ENCODE measurements around the gene IRX6.

Gene IRX6

DNA sequence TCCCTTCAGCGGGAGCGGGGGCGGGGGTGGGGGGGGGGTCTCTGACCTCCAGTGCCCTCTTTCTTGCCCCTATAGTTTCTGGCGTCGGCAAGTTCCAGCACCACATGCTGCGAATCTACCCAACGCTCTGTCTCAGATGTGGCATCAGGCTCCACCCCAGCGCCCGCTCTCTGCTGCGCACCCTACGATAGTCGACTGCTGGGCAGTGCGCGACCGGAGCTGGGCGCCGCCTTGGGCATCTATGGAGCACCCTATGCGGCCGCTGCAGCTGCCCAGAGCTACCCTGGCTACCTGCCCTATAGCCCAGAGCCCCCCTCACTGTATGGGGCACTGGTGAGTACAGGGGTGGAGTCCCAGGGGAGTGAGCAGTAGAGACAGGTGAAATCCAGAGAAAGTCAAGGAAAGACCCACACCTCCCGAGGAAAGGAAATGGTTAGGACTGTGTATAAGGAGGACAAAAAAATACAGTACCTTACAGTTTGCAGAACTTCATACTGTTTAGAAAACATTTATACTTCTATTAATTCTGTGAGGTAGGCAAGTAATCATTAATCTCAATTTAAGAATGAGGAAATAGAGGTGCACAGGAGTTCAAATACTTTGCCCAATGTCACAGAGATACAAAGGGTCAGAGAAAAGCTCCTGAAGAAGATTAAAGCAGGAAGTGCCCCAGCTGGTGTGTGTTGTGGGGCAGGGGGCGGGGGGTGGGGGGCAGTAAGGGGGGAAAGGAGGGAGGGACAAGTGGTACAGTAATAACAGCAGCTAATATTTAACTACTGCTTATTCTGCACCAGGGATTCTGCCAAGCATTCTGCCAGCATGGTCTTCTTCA, 2.5 kb downstream of the IRX6 start:
- no peak overlapping the region for H3K4me3 ChIP-seq (replicated peaks in 1 of 2; ENCODE audit: low read depth in 2 of 2, low read length in 2 of 2)
- no peak for DNase-seq (ENCODE audit: low read depth in 2 of 2)
- TF ChIP-seq, protein P1, sequence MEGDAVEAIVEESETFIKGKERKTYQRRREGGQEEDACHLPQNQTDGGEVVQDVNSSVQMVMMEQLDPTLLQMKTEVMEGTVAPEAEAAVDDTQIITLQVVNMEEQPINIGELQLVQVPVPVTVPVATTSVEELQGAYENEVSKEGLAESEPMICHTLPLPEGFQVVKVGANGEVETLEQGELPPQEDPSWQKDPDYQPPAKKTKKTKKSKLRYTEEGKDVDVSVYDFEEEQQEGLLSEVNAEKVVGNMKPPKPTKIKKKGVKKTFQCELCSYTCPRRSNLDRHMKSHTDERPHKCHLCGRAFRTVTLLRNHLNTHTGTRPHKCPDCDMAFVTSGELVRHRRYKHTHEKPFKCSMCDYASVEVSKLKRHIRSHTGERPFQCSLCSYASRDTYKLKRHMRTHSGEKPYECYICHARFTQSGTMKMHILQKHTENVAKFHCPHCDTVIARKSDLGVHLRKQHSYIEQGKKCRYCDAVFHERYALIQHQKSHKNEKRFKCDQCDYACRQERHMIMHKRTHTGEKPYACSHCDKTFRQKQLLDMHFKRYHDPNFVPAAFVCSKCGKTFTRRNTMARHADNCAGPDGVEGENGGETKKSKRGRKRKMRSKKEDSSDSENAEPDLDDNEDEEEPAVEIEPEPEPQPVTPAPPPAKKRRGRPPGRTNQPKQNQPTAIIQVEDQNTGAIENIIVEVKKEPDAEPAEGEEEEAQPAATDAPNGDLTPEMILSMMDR (IDR thresholded peaks at IDR 0.05; ENCODE audit: low read depth, low read length): no peak

DNA sequence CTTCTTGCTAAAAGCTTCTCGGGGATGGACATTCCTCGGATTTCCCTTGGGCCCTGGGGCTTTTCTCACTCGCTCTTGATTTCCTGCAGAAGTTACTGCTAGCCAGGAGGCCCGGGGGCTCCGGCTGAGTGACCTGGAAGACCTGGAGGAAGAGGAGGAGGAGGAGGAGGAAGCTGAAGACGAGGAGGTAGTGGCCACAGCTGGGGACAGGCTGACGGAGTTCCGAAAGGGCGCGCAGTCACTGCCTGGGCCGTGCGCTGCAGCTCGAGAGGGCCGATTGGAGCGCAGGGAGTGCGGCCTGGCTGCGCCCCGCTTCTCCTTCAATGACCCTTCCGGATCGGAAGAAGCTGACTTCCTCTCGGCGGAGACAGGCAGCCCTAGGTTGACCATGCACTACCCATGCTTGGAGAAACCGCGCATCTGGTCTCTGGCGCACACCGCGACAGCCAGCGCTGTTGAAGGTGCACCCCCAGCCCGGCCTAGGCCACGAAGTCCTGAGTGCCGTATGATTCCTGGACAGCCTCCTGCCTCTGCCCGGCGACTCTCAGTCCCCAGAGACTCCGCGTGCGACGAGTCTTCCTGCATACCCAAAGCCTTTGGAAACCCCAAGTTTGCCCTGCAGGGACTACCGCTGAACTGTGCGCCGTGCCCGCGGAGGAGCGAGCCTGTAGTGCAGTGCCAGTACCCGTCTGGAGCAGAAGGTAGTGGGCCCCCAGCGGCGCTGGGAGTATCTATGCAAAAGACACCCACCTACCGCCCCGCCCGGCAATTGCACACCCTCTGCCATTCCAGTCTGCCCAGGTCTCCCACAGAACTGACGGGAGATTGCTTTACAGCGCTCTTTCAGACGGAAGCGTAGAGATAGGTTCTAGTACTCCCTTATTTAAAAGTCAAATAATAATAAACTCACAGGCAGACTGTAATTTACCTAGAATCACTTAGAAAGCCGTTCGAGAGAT, 4.9 kb downstream of the IRX6 start:
- DNase-seq (ENCODE audit: low read depth in 2 of 2): no peak
- TF ChIP-seq, protein P1 (IDR thresholded peaks at IDR 0.05; ENCODE audit: low read depth, low read length): no peak

DNA sequence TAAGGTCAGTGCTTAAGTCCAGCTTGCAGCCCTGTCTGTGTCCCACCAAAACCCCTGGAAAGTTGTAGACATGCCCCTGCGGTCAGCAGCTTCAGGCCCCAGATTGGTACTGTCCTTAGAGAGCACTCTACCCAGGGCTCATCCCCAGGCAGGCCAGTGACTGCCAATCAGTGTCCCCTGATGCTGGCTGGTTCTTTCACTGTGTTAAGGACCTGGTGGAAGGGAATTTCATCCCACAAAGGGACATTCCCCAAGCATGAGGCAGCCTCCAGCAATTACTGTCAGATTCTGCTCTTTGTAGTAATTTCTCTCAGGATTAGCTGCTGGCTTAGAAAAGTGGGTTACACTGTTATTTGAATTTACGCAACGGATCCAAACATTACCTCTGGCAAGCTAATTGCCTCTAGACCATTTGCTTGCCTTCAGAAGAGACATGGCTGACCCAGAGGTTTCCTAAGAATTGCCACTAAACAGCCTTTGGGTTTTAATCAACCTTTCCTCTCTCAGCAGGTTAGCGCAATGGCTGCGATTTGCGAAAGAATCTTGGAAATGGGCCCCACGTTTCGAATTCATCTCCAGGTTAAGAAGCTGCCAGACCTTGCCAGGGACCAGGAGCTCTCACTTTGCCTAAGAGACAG, 5.9 kb downstream of the IRX6 start:
- no peak overlapping the region for H3K4me3 ChIP-seq (replicated peaks in 1 of 2; ENCODE audit: low read depth in 2 of 2, low read length in 2 of 2)
- DNase-seq (ENCODE audit: low read depth in 2 of 2): no peak
- TF ChIP-seq, protein P1 (IDR thresholded peaks at IDR 0.05; ENCODE audit: low read depth, low read length): no peak

More for the DNA sequence above, 4.9 kb downstream of the IRX6 start:
- no peak overlapping the region for H3K4me3 ChIP-seq (replicated peaks in 1 of 2; ENCODE audit: low read depth in 2 of 2, low read length in 2 of 2)

DNA sequence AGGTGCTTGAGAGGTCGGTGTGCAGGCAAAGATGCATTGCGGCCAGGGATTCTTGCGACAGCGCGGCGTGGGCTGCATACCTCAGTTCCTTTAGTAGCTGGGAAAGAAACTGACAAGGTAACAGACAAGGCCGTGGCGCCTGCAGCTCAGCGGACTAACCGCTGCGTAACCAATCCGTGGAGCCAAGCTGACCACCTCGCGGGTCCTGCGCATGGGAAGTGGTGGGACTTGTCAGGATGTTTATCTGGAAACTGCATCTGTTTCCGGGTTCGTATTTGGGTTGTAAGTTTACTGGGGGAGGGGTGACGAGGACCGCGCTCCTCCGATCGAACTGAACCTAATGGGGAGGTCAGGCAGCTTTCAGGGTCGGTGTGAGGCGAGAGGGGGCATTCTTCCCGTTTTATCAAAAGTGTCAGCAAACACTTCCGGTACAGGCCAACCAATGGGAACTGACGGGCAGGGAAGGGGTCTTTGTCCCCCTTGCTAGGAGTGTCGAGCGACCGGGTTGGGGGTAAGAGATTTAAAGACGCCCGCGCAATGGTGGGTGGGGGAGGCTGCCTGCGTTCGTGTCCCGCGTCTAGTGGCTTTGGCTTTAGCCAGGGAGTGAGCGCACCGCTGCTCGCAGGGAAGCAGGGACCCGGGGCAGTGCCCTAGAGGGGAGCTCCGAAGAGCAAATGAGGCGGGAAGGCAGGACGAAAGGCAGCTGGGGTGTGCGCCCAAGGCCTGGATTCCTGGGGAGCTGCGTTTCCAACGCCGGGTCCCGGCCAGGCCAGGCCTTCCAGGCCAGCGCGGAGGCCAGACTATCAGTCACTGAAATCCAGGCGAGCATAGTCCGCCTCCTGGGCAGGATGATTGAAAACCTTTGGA, 7.0 kb downstream of the IRX6 start:
- DNase-seq (ENCODE audit: low read depth in 2 of 2): no peak
- H3K4me3 ChIP-seq (replicated peaks in 1 of 2; ENCODE audit: low read depth in 2 of 2, low read length in 2 of 2): no peak overlapping the region
- TF ChIP-seq, protein P1 (IDR thresholded peaks at IDR 0.05; ENCODE audit: low read depth, low read length): no peak

DNA sequence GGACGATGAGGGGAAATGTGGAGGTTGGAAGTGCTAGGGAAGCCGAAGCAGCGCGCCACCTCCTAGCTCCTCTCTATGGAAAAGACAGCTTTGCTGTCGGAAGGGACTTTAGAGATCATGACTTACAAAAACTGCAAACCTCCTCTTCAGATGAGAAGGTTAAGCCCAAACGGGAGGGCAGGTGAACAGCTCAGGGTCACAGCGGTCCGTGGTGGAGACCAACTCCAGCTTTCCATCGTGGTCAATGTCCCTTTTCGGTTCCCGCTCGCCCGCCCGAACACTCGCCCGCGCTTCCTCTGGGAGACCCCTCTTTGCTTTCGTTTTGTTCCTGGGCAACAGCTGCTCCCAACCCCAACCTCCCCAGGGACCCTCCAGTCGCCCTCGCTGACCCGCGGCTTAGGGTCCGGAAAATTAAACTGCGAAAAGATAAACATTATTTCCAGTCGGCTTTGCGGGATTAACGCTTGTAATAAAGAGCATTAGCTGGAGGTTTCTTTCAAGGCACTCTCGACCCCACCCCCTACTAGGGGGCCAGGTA, 7.7 kb downstream of the IRX6 start:
- DNase-seq (ENCODE audit: low read depth in 2 of 2): no peak
- TF ChIP-seq, protein P1 (IDR thresholded peaks at IDR 0.05; ENCODE audit: low read depth, low read length): no peak
- no peak overlapping the region for H3K4me3 ChIP-seq (replicated peaks in 1 of 2; ENCODE audit: low read depth in 2 of 2, low read length in 2 of 2)

Data from cardiac fibroblast (primary cell).